HG02852 (cell line): Measurements from ENCODE around the gene USP17L27.
"Not testable (repeated sequence)": the region's sequence is repeated elsewhere in the genome, so short reads cannot be mapped to it uniquely, and the experiment has no call there.

Source experiments
- ATAC-seq: cut with Tn5 transposase; IDR thresholded peaks from one replicate; pipeline ENCODE4 v1.9.1; 2021; ENCODE audit warnings: mild to moderate bottlenecking, moderate library complexity; ENCODE audit not compliant: unreplicated experiment

Gene USP17L27

DNA sequence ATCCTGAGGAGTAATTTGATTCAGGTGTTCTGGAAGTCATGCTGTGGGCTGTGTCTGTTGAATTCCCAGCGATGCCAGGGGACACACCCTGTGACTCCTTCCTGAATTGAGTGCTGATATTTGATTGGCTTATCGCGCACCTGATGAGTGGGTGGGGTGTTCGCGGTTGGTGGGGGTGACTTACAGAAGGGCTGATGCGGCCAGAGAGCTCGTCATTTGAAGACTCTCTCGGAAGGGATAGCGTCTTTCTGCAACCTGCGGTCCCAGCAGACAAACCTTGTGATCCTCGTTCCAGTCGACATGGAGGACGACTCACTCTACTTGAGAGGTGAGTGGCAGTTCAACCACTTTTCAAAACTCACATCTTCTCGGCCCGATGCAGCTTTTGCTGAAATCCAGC lies at the start of gene USP17L27:
Gene USP17L27, plus strand, starts transcription at position 301 of the 400 bp plus-strand sequence. Its CDS starts 0 bp downstream, at position 301.
- ATAC-seq = not testable (repeated sequence)

DNA sequence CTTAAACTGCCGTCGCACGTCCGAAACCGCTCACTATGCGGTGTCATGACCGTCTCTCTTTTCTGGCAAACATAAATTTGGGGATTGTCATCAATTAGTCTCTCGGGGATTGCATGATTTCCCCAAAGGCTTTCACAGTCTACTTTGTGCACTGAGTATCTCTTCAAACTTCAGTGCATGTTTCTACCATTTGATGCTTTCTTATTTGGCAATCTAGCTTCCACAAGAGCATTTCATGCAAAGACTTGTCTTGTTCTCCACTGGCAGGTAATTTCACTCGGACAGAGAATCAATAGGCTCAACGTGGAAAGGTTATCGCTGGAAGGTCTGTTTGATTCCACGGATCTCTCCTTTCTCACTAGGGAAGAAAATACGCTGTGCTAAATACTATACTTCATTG lies 19.8 kb upstream of the USP17L27 start:
- not testable (repeated sequence) for ATAC-seq

DNA sequence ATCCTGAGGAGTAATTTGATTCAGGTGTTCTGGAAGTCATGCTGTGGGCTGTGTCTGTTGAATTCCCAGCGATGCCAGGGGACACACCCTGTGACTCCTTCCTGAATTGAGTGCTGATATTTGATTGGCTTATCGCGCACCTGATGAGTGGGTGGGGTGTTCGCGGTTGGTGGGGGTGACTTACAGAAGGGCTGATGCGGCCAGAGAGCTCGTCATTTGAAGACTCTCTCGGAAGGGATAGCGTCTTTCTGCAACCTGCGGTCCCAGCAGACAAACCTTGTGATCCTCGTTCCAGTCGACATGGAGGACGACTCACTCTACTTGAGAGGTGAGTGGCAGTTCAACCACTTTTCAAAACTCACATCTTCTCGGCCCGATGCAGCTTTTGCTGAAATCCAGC lies 19.1 kb upstream of the USP17L27 start, which contains the start of gene USP17L24:
Gene USP17L24, plus strand, starts transcription at position 301 of the 400 bp plus-strand sequence. Its CDS starts 0 bp downstream, at position 301.
- not testable (repeated sequence) for ATAC-seq

DNA sequence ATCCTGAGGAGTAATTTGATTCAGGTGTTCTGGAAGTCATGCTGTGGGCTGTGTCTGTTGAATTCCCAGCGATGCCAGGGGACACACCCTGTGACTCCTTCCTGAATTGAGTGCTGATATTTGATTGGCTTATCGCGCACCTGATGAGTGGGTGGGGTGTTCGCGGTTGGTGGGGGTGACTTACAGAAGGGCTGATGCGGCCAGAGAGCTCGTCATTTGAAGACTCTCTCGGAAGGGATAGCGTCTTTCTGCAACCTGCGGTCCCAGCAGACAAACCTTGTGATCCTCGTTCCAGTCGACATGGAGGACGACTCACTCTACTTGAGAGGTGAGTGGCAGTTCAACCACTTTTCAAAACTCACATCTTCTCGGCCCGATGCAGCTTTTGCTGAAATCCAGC lies 14.3 kb upstream of the USP17L27 start, which contains the start of gene USP17L25:
Gene USP17L25, plus strand, starts transcription at position 301 of the 400 bp plus-strand sequence. Its CDS starts 0 bp downstream, at position 301.
- not testable (repeated sequence) for ATAC-seq

DNA sequence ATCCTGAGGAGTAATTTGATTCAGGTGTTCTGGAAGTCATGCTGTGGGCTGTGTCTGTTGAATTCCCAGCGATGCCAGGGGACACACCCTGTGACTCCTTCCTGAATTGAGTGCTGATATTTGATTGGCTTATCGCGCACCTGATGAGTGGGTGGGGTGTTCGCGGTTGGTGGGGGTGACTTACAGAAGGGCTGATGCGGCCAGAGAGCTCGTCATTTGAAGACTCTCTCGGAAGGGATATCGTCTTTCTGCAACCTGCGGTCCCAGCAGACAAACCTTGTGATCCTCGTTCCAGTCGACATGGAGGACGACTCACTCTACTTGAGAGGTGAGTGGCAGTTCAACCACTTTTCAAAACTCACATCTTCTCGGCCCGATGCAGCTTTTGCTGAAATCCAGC lies 9.6 kb upstream of the USP17L27 start, which contains the start of gene USP17L26:
Gene USP17L26, plus strand, starts transcription at position 301 of the 400 bp plus-strand sequence. Its CDS starts 0 bp downstream, at position 301.
- ATAC-seq = not testable (repeated sequence)

- not testable (repeated sequence) for ATAC-seq
These were observed 4.8 kb upstream of the USP17L27 start, which contains the start of gene USP17L5 for GRCh38 chr4:9339103-9339502. USP17L5 (plus strand) TSS chr4:9339403; CDS start chr4:9339403, 0 bp downstream.

DNA sequence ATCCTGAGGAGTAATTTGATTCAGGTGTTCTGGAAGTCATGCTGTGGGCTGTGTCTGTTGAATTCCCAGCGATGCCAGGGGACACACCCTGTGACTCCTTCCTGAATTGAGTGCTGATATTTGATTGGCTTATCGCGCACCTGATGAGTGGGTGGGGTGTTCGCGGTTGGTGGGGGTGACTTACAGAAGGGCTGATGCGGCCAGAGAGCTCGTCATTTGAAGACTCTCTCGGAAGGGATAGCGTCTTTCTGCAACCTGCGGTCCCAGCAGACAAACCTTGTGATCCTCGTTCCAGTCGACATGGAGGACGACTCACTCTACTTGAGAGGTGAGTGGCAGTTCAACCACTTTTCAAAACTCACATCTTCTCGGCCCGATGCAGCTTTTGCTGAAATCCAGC lies 4.6 kb downstream of the USP17L27 start, which contains the start of gene USP17L28:
Gene USP17L28, plus strand, starts transcription at position 301 of the 400 bp plus-strand sequence. Its CDS starts 0 bp downstream, at position 301.
- ATAC-seq = not testable (repeated sequence)

DNA sequence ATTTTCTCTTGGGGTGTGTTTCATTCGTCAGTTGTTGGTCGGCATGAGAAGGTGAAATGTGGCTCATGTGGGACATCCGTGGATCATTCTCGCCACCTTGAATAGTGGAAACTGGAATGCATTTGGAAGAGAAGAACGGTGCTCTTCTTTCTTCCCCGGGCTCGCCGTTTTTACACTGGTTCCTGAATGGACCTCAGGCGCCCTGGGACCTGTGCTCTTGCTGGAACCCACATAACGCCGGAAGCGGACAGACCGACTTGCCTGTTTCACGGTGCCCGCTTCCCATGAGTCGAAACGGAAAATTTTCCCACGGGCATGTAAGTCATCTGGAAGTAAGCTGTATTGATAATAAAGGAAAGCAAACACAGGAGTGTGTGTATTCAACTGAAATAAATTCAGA lies 6.9 kb downstream of the USP17L27 start:
- not testable (repeated sequence) for ATAC-seq

DNA sequence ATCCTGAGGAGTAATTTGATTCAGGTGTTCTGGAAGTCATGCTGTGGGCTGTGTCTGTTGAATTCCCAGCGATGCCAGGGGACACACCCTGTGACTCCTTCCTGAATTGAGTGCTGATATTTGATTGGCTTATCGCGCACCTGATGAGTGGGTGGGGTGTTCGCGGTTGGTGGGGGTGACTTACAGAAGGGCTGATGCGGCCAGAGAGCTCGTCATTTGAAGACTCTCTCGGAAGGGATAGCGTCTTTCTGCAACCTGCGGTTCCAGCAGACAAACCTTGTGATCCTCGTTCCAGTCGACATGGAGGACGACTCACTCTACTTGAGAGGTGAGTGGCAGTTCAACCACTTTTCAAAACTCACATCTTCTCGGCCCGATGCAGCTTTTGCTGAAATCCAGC lies 9.4 kb downstream of the USP17L27 start, which contains the start of gene USP17L29:
Gene USP17L29, plus strand, starts transcription at position 301 of the 400 bp plus-strand sequence. Its CDS starts 0 bp downstream, at position 301.
- not testable (repeated sequence) for ATAC-seq

DNA sequence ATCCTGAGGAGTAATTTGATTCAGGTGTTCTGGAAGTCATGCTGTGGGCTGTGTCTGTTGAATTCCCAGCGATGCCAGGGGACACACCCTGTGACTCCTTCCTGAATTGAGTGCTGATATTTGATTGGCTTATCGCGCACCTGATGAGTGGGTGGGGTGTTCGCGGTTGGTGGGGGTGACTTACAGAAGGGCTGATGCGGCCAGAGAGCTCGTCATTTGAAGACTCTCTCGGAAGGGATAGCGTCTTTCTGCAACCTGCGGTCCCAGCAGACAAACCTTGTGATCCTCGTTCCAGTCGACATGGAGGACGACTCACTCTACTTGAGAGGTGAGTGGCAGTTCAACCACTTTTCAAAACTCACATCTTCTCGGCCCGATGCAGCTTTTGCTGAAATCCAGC lies 18.9 kb downstream of the USP17L27 start, which contains the start of gene USP17L30:
Gene USP17L30, plus strand, starts transcription at position 301 of the 400 bp plus-strand sequence. Its CDS starts 0 bp downstream, at position 301.
- not testable (repeated sequence) for ATAC-seq

DNA sequence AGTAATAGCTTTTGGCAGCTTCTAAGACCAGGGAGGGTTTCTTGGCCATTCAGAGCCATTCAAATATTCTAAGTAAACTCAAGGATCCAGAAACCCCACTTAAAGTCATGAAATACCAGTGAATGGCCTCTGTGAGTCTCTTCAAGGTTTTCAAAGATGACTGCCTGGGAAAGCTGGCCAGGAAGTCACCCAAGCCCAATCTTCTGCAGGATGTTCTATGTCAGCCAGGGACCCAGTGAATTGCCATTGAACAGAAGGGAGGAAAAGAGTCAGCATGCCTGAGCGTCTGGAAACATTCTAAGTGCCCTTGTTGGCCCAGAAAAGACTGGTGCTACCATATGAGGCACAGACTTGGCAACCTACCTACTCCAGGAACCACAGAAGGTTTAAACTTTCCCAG lies 35.9 kb downstream of the USP17L27 start:
- not testable (repeated sequence) for ATAC-seq

DNA sequence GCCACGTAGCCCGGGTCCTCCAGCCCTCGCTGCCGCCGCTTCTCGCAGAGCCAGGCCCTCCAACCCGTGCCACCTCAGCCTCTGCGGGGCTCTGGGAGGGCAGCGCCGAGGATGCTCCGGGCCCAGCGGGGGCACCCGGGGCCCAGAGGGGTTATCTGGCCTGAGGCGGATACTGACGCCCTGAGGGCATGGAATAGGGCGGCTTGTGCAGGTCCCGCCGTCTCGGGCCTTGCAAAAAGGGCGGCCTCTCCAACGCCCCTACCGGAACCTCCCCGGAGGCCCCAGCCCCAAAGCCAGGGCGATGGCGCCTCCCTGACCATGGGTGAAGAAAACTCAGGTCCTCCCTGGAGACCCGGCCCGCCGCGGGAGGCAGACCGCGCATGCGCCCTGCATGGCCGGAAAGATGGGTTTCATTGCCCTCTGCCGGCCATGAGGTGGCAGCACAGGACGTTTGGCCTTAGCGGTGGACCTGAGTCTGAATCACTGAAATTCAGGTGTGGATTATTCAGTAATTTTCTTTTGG lies 37.1 kb downstream of the USP17L27 start:
- ATAC-seq = not testable (repeated sequence)

GRCh38 chr4:9384126-9384525 lies 40.2 kb downstream of the USP17L27 start:
- ATAC-seq = no peak

GRCh38 chr4:9389001-9389400 lies 45.1 kb downstream of the USP17L27 start:
- not testable (repeated sequence) for ATAC-seq
